BJ (cell line): ENCODE measurements around the gene FAM13B. TPM values are rescaled to one million over a fixed set of nuclear protein-coding genes. Genes with fewer than 3 reads are reported as not detected.
"Not testable (repeated sequence)": the region's sequence is repeated elsewhere in the genome, so short reads cannot be mapped to it uniquely, and the experiment has no call there.

Experiments used
- CTCF ChIA-PET: fragments of 350-600 bp; formaldehyde crosslinking; extraction: SDS; loops from one replicate; lab custom pipeline; 2021; ENCODE audit warnings: antibody characterized with exemption, inconsistent platforms; lab: Yijun Ruan, JAX
- POLR2A ChIA-PET: fragments of 300-600 bp; sonication (Branson Sonifier 250); formaldehyde crosslinking; extraction: SDS; loops from one replicate; lab custom pipeline; 2021; ENCODE audit warnings: antibody characterized with exemption; lab: Charles Lee
- DNase-seq: peaks from one replicate; pipeline ENCODE4 v3.0.0-alpha.2; 2011; ENCODE audit warnings: low read depth
- H3K27me3 ChIP-seq: 2 replicates; pipeline ENCODE4 v1.6.0; 2011; ENCODE audit warnings: low read length; ENCODE audit not compliant: control insufficient read depth, insufficient read depth
- H3K36me3 ChIP-seq: 2 replicates; pipeline ENCODE4 v1.5.1; 2011; ENCODE audit warnings: low read length; ENCODE audit not compliant: control insufficient read depth, insufficient read depth
- H3K4me3 ChIP-seq: 2 replicates; pipeline ENCODE4 v1.5.1; 2011; ENCODE audit warnings: low read depth, mild to moderate bottlenecking, control low read depth, low read length
- CTCF ChIP-seq: IDR thresholded peaks from 2 replicates; pipeline ENCODE4 v1.5.1; 2011; ENCODE audit warnings: low read depth, mild to moderate bottlenecking, control low read depth, inconsistent platforms, low read length, moderate library complexity; ENCODE audit not compliant: insufficient read depth
- polyA plus RNA-seq: library from polyadenylated mRNA; depleted of rRNA; stranded (reverse); fragments of >200 nt; gene quantifications from 2 replicates; pipeline ENCODE4 v1.2.3, GENCODE V29; 2011

The FAM13B gene
- polyA plus RNA-seq, 1 experiment, result 12.6 TPM

DNA sequence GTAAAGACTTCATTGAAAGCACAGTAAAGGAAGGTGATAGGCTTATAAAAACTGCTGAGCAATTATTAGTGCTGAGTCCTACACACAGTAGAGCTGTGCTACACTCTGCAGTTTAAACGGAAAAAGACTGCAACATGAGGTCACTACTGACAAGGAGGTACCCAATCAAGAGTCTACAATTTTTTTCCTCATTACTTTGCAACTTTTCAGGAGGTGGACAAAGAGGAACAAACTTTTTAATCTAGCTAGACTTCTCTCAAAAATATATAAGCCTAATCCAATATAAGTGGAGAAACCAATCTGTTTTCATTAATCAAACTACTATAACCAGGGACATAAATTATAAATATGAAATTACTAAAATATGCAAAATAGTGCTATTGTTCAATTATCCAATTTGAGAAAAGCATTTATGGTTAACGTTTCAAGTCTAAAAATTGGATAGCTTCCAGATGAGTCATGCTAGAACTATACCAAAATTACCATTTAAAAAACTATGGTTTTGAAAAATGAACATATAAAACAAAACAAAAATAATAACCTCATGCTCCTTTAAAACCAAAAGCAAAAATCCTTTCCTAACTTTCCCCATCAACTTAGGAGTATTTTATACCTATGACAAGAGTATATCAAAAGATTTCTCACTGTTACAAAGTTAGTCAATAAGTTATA lies 37.7 kb downstream of the FAM13B start:
- Histone ChIP-seq H3K4me3 (no peak overlapping the region), H3K36me3 (no peaks in the 10 kb centered on the region), H3K27me3 (no peaks in the 10 kb centered on the region)
- TF ChIP-seq CTCF, result no peak
- ChIA-PET CTCF (interaction anchor here (1.6 kb wide), 1 partner anchor 41 kb away, joined by 3 read pairs; no protein-coding TSS in a partner anchor), POLR2A (no interaction called here)
- DNase-seq, result no peak

DNA sequence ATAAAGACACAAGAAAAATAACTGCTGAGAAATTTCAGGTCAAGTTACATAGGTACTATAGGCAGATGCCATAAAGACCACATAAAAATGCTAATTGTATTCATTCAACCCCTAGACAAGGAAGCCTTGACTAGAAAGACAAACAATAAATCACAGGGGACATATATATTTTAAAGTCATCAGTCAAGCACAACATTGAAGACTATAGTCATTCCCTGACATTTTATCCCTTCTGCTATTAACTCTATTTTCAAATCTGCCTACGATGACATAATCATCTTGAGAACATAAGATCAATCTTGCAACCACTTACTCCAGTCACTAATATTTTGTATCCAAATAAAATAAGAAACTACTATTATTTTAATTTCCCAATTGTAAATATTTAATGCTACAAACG lies 38.3 kb downstream of the FAM13B start:
- ChIA-PET CTCF (interaction anchor here (1.2 to 1.6 kb wide), 2 partner anchors 42 to 70 kb away, joined by 3 read pairs; no protein-coding TSS in a partner anchor), POLR2A (no interaction called here)
- no peak overlapping the region for H3K4me3 ChIP-seq
- H3K36me3 ChIP-seq, result no peaks in the 10 kb centered on the region
- TF ChIP-seq CTCF, result no peak
- DNase-seq, result no peak
- H3K27me3 ChIP-seq, result no peaks in the 10 kb centered on the region

- CTCF ChIA-PET, result interaction anchor here (0.9 kb wide), 1 partner anchor 32 kb away, joined by 3 read pairs; no protein-coding TSS in a partner anchor
- DNase-seq, result no peak
- Histone ChIP-seq H3K4me3 (no peak overlapping the region), H3K36me3 (no peaks in the 10 kb centered on the region), H3K27me3 (no peaks in the 10 kb centered on the region)
- TF ChIP-seq CTCF, result no peak
- POLR2A ChIA-PET, result no interaction called here
These were observed 43.5 kb downstream of the FAM13B start for GRCh38 chr5:137989419-137989818.

- DNase-seq, result no peak
- ChIA-PET CTCF (no interaction called here), POLR2A (no interaction called here)
- Histone ChIP-seq H3K4me3 (no peak overlapping the region), H3K27me3 (no peaks in the 10 kb centered on the region), H3K36me3 (no peaks in the 10 kb centered on the region)
- TF ChIP-seq CTCF, result no peak
These were observed 57.7 kb downstream of the FAM13B start for GRCh38 chr5:137975208-137975607.

DNA sequence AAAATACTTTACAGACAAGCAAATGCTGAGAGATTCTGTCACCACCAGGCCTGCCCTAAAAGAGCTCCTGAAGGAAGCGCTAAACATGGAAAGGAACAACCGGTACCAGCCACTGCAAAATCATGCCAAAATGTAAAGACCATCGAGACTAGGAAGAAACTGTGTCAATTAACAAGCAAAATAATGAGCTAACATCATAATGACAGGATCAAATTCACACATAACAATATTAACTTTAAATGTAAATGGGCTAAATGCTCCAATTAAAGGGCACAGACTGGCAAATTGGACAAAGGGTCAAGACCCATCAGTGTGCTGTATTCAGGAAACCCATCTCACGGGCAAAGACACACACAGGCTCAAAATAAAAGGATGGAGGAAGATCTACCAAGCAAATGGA lies 62.5 kb downstream of the FAM13B start:
- DNase-seq, H3K4me3 ChIP-seq, H3K27me3 ChIP-seq, CTCF ChIA-PET, H3K36me3 ChIP-seq, POLR2A ChIA-PET: not testable (repeated sequence)

- ChIA-PET POLR2A (no interaction called here), CTCF (no interaction called here)
- no peak overlapping the region for H3K4me3 ChIP-seq
- H3K27me3 ChIP-seq, result no peaks in the 10 kb centered on the region
- TF ChIP-seq CTCF, result no peak
- DNase-seq, result no peak
- peaks cover 1% of the 10 kb centered on the region; the same call in 1 of the 2 replicates for H3K36me3 ChIP-seq
These were observed 72.1 kb downstream of the FAM13B start for GRCh38 chr5:137960819-137961218.
